Breast epithelium (tissue), 4 donors: ENCODE measurements around the gene C1orf159. TPM values are rescaled to one million over a fixed set of nuclear protein-coding genes. Genes with fewer than 3 reads are reported as not detected.

Experiments used
- DNase-seq, 2 donors: peaks; one replicate each; pipeline ENCODE4 v3.0.0-alpha.2; 2019; ENCODE audit warnings: low spot score in 2 of 2
- H3K27ac ChIP-seq, 2 donors: fragments of 200-600 bp; sonication (generic) in 1 of 2; one replicate each; pipeline ENCODE4 v1.5.1; 2016 to 2019; ENCODE audit warnings: mild to moderate bottlenecking in 1 of 2
- H3K27me3 ChIP-seq, 2 donors: fragments of 200-600 bp; sonication (generic) in 1 of 2; one replicate each; pipeline versions ENCODE4 v1.5.1 to v1.6.0; 2017 to 2019; ENCODE audit warnings: control low read depth in 1 of 2, mild to moderate bottlenecking in 1 of 2
- H3K36me3 ChIP-seq: fragments of 200-600 bp; one replicate; pipeline ENCODE4 v1.5.1; 2019
- H3K4me1 ChIP-seq, 2 donors: fragments of 200-600 bp; sonication (generic); one replicate each; pipeline ENCODE4 v1.5.1; 2016 to 2019; ENCODE audit warnings: control low read depth in 1 of 2
- H3K4me3 ChIP-seq, 3 donors: fragments of 200-600 bp; sonication (generic); 1 replicate in 2 of 3; 2 replicates in 1 of 3; pipeline ENCODE4 v1.5.1; 2016 to 2019; ENCODE audit warnings: mild to moderate bottlenecking in 3 of 3, moderate library complexity in 2 of 3
- H3K9me3 ChIP-seq, 2 donors: fragments of 200-600 bp; sonication (generic) in 1 of 2; one replicate each; pipeline ENCODE4 v1.5.1; 2016 to 2019; ENCODE audit warnings: control low read depth in 1 of 2
- POLR2A ChIP-seq: fragments of 450-650 bp; IDR thresholded peaks from one replicate; pipeline ENCODE4 v1.6.1; 2016; ENCODE audit warnings: antibody characterized with exemption, mild to moderate bottlenecking, moderate library complexity
- POLR2AphosphoS5 ChIP-seq, 3 donors: sonication (generic); formaldehyde crosslinking; IDR thresholded peaks; one replicate each; pipeline ENCODE4 v1.6.1; 2017; ENCODE audit warnings: antibody characterized with exemption in 3 of 3
- intact Hi-C: fragments of 100-400 bp; cut with DNase I; formaldehyde crosslinking; loops from one replicate; pipeline ENCODE4 v1.15.1; 2023; ENCODE audit warnings: low total_unique reads
- total RNA-seq, 3 donors: library from RNA; depleted of rRNA; stranded (reverse); fragments of >200 nt; gene quantifications; one replicate each; pipeline ENCODE4 v1.1.0, GENCODE V29; 2016
- TF ChIP-seq, protein P1 (sequence below), 3 donors: fragments of 450-650 bp; IDR thresholded peaks; one replicate each; pipeline ENCODE4 v1.5.1; 2016 to 2017; ENCODE audit warnings: antibody characterized with exemption in 3 of 3, mild to moderate bottlenecking in 3 of 3, moderate library complexity in 3 of 3

C1orf159 gene
- total RNA-seq, 3 donors from 2014 or later: 6.9 to 24.0 (median 12.5) TPM

- intact Hi-C loops: no loop called here
- no peaks in the 10 kb centered on the region for H3K36me3 ChIP-seq
- no peak for DNase-seq
- H3K27me3 ChIP-seq: no peaks in the 10 kb centered on the region
- H3K9me3 ChIP-seq: no peaks in the 10 kb centered on the region
- no peak overlapping the region for H3K4me3 ChIP-seq
- H3K27ac ChIP-seq: no peak overlapping the region
- peaks cover 0 to 8% of the 10 kb centered on the region in 2 donors for H3K4me1 ChIP-seq
- TF ChIP-seq POLR2AphosphoS5 (IDR thresholded peaks at IDR 0.05): no peak
- TF ChIP-seq, protein P1, sequence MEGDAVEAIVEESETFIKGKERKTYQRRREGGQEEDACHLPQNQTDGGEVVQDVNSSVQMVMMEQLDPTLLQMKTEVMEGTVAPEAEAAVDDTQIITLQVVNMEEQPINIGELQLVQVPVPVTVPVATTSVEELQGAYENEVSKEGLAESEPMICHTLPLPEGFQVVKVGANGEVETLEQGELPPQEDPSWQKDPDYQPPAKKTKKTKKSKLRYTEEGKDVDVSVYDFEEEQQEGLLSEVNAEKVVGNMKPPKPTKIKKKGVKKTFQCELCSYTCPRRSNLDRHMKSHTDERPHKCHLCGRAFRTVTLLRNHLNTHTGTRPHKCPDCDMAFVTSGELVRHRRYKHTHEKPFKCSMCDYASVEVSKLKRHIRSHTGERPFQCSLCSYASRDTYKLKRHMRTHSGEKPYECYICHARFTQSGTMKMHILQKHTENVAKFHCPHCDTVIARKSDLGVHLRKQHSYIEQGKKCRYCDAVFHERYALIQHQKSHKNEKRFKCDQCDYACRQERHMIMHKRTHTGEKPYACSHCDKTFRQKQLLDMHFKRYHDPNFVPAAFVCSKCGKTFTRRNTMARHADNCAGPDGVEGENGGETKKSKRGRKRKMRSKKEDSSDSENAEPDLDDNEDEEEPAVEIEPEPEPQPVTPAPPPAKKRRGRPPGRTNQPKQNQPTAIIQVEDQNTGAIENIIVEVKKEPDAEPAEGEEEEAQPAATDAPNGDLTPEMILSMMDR (IDR thresholded peaks at IDR 0.05): no peak
- TF ChIP-seq POLR2A: no peak
Measured at GRCh38 chr1:1083416-1084371, 32.2 kb downstream of the C1orf159 start.

GRCh38 chr1:1082776-1083415, 33.0 kb downstream of the C1orf159 start:
- Histone ChIP-seq H3K4me1 (peaks cover 0 to 8% of the 10 kb centered on the region in 2 donors), H3K36me3 (no peaks in the 10 kb centered on the region), H3K27me3 (no peaks in the 10 kb centered on the region), H3K4me3 (no peak overlapping the region), H3K9me3 (no peaks in the 10 kb centered on the region), H3K27ac (no peak overlapping the region)
- DNase-seq: peak in 1 of 2 donors; percentile 50
- TF ChIP-seq POLR2A (no peak), POLR2AphosphoS5 (IDR thresholded peaks at IDR 0.05) (no peak)
- TF ChIP-seq, protein P1 (IDR thresholded peaks at IDR 0.05): no peak
- intact Hi-C loops: no loop called here

GRCh38 chr1:1082239-1082775, 33.6 kb downstream of the C1orf159 start:
- Histone ChIP-seq H3K36me3 (no peaks in the 10 kb centered on the region), H3K27me3 (no peaks in the 10 kb centered on the region), H3K27ac (no peak overlapping the region), H3K9me3 (no peaks in the 10 kb centered on the region), H3K4me1 (peaks cover 0 to 8% of the 10 kb centered on the region in 2 donors), H3K4me3 (no peak overlapping the region)
- intact Hi-C loops: no loop called here
- peak in 1 of 2 donors; percentile 45 for DNase-seq
- TF ChIP-seq, protein P1 (IDR thresholded peaks at IDR 0.05): no peak
- TF ChIP-seq POLR2A: no peak
- TF ChIP-seq POLR2AphosphoS5 (IDR thresholded peaks at IDR 0.05): no peak

GRCh38 chr1:1081311-1082238, 34.3 kb downstream of the C1orf159 start:
- intact Hi-C loops: no loop called here
- H3K27me3 ChIP-seq: no peaks in the 10 kb centered on the region
- no peak overlapping the region for H3K4me3 ChIP-seq
- no peak overlapping the region for H3K27ac ChIP-seq
- no peaks in the 10 kb centered on the region for H3K36me3 ChIP-seq
- peak in 1 of 2 donors; percentile 49 for DNase-seq
- TF ChIP-seq, protein P1 (IDR thresholded peaks at IDR 0.05): no peak
- TF ChIP-seq POLR2AphosphoS5 (IDR thresholded peaks at IDR 0.05) (no peak), POLR2A (no peak)
- peaks cover 0 to 8% of the 10 kb centered on the region in 2 donors for H3K4me1 ChIP-seq
- no peaks in the 10 kb centered on the region for H3K9me3 ChIP-seq
